HepG2 (cell line): ENCODE results near the gene LAMP1.

Experiments used
- ETV5 ChIP-seq: IDR thresholded peaks from 2 replicates; pipeline ENCODE4 v1.6.1; 2018; ENCODE audit warnings: missing biosample characterization, missing genetic modification reagents, inconsistent platforms, borderline replicate concordance
- REXO4 ChIP-seq: sonication (generic); formaldehyde crosslinking; IDR thresholded peaks from 2 replicates; pipeline ENCODE4 v1.8.0; 2022; ENCODE audit warnings: missing genetic modification reagents, mild to moderate bottlenecking, borderline replicate concordance
- TFAP4 ChIP-seq: sonication (generic); IDR thresholded peaks from 2 replicates; pipeline ENCODE4 v1.6.1; 2016; ENCODE audit warnings: low read depth, borderline replicate concordance
- ZNF598 ChIP-seq: sonication (generic); formaldehyde crosslinking; IDR thresholded peaks from 2 replicates; pipeline ENCODE4 v1.5.1; 2020; ENCODE audit warnings: mild to moderate bottlenecking, missing genetic modification reagents, borderline replicate concordance
- TF ChIP-seq, protein P1 (sequence below): sonication (generic); formaldehyde crosslinking; IDR thresholded peaks from 2 replicates; pipeline ENCODE4 v1.4.0; 2020; ENCODE audit warnings: missing genetic modification reagents
- TF ChIP-seq, protein P2 (sequence below): sonication (generic); formaldehyde crosslinking; IDR thresholded peaks from 2 replicates; pipeline ENCODE4 v1.5.0; 2020; ENCODE audit warnings: mild to moderate bottlenecking, missing genetic modification reagents, moderate library complexity

DNA sequence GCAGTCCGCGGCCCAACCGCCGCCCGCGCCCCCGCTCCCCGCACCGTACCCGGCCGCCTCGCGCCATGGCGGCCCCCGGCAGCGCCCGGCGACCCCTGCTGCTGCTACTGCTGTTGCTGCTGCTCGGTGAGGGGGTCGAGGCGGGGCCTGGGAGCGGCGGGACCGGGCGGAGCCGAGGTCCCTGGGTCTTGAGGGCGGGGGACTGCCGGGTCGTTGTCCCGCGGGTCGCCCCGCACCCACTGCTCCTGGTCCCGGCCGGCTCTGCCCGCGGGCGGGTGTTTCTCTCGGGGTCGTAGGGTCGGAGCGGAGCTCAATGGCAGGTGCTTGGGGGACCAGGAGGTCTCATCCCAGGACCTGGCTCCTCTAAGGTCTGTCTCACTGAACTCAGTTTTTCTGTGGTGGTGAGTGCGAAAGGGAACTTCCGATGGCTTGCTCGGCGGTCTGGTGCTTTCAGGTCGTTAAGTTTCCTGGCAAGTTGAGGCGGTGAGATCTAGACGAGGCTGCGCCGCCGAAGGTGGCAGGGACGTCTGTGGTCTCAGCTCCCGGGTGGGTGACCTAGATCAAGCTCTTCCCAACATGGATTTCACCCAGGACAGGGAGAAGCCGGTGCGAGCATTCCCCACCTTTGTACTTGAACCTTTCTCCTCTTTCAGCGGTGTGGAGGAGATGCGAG is 467 bp downstream of the LAMP1 start:
- TF ChIP-seq, protein P1, sequence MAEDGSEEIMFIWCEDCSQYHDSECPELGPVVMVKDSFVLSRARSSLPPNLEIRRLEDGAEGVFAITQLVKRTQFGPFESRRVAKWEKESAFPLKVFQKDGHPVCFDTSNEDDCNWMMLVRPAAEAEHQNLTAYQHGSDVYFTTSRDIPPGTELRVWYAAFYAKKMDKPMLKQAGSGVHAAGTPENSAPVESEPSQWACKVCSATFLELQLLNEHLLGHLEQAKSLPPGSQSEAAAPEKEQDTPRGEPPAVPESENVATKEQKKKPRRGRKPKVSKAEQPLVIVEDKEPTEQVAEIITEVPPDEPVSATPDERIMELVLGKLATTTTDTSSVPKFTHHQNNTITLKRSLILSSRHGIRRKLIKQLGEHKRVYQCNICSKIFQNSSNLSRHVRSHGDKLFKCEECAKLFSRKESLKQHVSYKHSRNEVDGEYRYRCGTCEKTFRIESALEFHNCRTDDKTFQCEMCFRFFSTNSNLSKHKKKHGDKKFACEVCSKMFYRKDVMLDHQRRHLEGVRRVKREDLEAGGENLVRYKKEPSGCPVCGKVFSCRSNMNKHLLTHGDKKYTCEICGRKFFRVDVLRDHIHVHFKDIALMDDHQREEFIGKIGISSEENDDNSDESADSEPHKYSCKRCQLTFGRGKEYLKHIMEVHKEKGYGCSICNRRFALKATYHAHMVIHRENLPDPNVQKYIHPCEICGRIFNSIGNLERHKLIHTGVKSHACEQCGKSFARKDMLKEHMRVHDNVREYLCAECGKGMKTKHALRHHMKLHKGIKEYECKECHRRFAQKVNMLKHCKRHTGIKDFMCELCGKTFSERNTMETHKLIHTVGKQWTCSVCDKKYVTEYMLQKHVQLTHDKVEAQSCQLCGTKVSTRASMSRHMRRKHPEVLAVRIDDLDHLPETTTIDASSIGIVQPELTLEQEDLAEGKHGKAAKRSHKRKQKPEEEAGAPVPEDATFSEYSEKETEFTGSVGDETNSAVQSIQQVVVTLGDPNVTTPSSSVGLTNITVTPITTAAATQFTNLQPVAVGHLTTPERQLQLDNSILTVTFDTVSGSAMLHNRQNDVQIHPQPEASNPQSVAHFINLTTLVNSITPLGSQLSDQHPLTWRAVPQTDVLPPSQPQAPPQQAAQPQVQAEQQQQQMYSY (CRISPR knock-in tag), result no peak
- TF ChIP-seq ZNF598 (CRISPR knock-in tag) (no peak), TFAP4 (no peak), ETV5 (no peak), REXO4 (CRISPR knock-in tag) (no peak)
- TF ChIP-seq, protein P2, sequence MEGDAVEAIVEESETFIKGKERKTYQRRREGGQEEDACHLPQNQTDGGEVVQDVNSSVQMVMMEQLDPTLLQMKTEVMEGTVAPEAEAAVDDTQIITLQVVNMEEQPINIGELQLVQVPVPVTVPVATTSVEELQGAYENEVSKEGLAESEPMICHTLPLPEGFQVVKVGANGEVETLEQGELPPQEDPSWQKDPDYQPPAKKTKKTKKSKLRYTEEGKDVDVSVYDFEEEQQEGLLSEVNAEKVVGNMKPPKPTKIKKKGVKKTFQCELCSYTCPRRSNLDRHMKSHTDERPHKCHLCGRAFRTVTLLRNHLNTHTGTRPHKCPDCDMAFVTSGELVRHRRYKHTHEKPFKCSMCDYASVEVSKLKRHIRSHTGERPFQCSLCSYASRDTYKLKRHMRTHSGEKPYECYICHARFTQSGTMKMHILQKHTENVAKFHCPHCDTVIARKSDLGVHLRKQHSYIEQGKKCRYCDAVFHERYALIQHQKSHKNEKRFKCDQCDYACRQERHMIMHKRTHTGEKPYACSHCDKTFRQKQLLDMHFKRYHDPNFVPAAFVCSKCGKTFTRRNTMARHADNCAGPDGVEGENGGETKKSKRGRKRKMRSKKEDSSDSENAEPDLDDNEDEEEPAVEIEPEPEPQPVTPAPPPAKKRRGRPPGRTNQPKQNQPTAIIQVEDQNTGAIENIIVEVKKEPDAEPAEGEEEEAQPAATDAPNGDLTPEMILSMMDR, result no peak
